GM12874 (cell line): ENCODE measurements around the gene PRRC2B.

Source experiments
- TF ChIP-seq, protein P1 (sequence below): IDR thresholded peaks from 2 replicates; pipeline ENCODE4 v1.5.1; 2011; ENCODE audit warnings: low read depth, mild to moderate bottlenecking, control low read depth, low read length, moderate library complexity; ENCODE audit not compliant: insufficient read depth

PRRC2B gene

GRCh38 chr9:131492070-131492469 lies 98.2 kb downstream of the PRRC2B start:
- TF ChIP-seq, protein P1, sequence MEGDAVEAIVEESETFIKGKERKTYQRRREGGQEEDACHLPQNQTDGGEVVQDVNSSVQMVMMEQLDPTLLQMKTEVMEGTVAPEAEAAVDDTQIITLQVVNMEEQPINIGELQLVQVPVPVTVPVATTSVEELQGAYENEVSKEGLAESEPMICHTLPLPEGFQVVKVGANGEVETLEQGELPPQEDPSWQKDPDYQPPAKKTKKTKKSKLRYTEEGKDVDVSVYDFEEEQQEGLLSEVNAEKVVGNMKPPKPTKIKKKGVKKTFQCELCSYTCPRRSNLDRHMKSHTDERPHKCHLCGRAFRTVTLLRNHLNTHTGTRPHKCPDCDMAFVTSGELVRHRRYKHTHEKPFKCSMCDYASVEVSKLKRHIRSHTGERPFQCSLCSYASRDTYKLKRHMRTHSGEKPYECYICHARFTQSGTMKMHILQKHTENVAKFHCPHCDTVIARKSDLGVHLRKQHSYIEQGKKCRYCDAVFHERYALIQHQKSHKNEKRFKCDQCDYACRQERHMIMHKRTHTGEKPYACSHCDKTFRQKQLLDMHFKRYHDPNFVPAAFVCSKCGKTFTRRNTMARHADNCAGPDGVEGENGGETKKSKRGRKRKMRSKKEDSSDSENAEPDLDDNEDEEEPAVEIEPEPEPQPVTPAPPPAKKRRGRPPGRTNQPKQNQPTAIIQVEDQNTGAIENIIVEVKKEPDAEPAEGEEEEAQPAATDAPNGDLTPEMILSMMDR = no peak

GRCh38 chr9:131494296-131494870 lies 100.5 kb downstream of the PRRC2B start:
- TF ChIP-seq, protein P1 = no peak

DNA sequence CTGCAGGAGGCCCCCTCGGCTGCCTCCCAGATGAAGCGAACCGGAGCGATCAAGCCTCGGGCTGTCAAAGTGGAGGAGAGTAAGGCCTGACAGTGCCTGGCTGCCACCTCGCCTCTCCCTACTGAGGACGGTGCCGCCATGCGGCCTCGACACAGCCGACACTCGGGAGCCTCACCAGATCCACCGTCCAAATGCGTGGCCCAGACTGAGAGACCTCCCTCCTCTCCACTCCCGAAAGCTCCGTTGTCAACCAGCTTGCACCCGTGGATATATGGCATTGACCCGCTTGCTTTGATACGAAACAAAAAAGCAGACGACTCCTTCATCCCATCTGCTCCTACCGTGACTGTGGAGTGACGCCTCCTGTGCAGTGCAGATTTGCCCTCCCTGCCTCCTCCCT lies 101.9 kb downstream of the PRRC2B start:
- TF ChIP-seq, protein P1 = no peak

DNA sequence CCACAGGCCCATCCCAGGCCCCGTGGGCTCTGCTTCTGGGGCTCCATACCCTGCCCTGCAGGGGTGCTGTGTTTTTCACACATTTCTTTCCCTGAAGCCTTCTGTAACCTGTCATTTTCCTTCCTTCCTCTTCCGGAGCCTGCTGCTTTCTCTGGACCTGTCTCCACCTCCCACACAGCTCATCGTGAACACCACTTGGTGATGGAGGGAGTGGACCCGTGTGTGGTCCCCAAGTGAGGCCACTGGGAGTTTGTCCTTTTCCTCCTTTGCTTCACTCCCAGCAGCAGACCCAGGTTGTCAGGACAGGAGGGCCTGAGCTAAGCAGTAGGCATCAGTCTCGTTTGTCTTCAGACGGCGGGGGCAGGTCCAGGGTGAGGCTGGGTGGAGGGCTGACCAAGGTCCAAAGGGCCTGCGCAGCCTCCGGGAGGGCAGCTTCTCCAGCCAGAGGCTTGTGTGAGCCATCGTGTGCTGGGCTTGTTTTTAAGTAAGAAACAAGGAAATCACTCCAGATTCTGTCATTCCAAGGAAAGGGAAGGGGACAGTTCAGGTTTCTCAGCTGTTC lies 103.0 kb downstream of the PRRC2B start:
- TF ChIP-seq, protein P1 = no peak

DNA sequence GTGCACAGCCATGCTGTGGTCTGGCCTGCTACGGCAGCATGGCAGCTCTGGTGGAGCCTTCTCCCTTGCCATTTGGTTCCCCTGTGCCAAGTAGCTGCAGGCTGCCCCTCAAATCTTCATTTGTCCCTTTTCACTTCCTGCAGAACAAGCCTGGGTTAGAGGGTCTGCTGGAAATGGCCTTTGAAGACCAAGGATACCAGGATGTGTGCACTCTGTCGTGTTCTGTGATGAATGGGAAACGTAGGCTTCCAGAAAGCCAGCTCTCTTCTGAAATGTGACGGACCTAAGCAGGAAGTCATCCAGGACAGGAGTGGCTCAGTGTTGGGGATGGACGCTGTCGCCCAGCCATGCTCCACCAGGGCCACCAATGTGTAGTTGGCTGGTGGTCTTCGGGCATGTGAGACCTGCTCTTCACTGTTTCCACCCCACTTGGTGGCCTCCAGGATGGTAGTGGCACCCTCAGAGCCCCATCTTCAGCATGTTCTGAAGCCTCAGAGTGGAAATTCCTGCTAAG lies 105.4 kb downstream of the PRRC2B start:
- TF ChIP-seq, protein P1 = no peak

GRCh38 chr9:131500377-131500776 lies 106.5 kb downstream of the PRRC2B start:
- TF ChIP-seq, protein P1 = no peak

- TF ChIP-seq, protein P1 = no peak
Measured at GRCh38 chr9:131500939-131501541, 107.2 kb downstream of the PRRC2B start.
